Astrocyte of the cerebellum (primary cell): Measurements from ENCODE around the gene CFAP119.

Experiments
- DNase-seq: peaks from one replicate; pipeline ENCODE4 v3.0.0-alpha.2; 2011; ENCODE audit warnings: low read depth
- H3K4me3 ChIP-seq: 2 replicates; pipeline ENCODE4 v1.5.1; 2011; ENCODE audit warnings: mild to moderate bottlenecking, low read depth, low read length, moderate library complexity
- CTCF ChIP-seq: IDR thresholded peaks from 2 replicates; pipeline ENCODE4 v1.5.1; 2012; ENCODE audit warnings: low read length, low read depth, moderate library complexity, mild to moderate bottlenecking; ENCODE audit errors: missing control alignments
- in situ Hi-C: cut with HindIII; loops from 2 replicates; pipeline ENCODE4 v1.10.0; 2017; ENCODE audit warnings: low sequenced_read_pairs

Gene CFAP119

GRCh38 chr16:30731411-30731810 lies 30.5 kb downstream of the CFAP119 start:
- no peak overlapping the region for H3K4me3 ChIP-seq
- TF ChIP-seq CTCF, result no peak
- in situ Hi-C loops, result no loop called here
- DNase-seq, result no peak

DNA sequence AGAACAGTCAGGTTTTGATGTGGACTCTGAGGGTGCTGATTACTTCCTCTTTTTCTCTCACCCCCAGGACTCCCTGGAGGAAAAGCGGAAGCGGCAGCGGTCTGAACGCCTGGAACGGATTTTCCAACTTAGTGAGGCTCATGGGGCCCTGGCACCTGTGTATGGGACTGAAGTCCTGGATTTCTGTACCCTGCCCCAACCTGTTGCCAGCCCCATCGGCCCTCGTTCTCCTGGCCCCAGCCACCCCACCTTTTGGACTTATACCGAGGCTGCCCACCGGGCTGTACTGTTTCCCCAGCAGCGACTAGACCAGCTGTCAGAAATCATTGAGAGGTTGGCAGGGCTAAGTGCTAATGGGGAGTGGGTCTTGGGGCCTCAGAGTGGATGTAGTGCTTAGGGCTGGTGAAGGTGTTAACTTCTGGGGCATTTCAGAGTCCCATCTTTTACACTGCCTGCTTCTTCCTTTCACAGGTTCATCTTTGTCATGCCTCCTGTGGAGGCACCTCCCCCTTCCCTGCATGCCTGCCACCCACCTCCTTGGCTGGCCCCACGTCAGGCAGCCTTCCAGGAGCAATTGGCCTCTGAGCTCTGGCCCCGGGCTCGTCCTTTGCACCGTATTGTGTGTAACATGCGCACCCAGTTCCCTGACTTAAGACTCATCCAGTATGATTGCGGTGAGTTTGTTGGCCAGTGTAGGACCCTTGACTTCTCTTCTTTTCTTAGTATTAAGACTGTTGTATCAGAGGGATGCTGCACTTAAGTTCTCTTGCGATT lies 32.8 kb downstream of the CFAP119 start:
- no peak overlapping the region for H3K4me3 ChIP-seq
- TF ChIP-seq CTCF, result no peak
- in situ Hi-C loops, result no loop called here
- DNase-seq, result no peak

- no peak for DNase-seq
- no peak overlapping the region for H3K4me3 ChIP-seq
- no peak for TF ChIP-seq CTCF
- in situ Hi-C loops, result no loop called here
Observed at GRCh38 chr16:30728321-30728720, 33.5 kb downstream of the CFAP119 start.

DNA sequence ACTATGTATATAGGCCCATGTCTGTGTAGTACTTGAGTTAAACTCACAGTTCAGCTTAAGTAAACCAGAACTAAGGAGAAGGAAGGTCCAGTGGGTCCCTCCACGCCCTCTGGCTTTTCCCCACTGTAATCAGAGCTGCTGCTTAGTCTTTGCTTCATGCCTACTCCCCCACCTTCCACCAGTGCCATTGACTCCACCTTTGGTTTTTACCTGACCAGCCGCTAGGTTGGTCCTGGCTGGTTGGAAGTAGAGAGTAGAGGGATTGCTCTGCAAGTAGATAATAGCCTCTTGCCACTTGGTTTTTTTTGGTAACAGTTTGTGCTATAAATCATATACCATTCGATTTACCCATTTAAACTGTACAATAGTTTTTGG lies 36.5 kb downstream of the CFAP119 start:
- in situ Hi-C loops, result no loop called here

GRCh38 chr16:30724641-30725417 lies 37.0 kb downstream of the CFAP119 start:
- no peak for DNase-seq
- no peak for TF ChIP-seq CTCF
- in situ Hi-C loops, result no loop called here
- H3K4me3 ChIP-seq, result no peak overlapping the region

More for the DNA sequence above, 36.5 kb downstream of the CFAP119 start:
- no peak for DNase-seq
- H3K4me3 ChIP-seq, result no peak overlapping the region
- TF ChIP-seq CTCF, result no peak

- no peak for TF ChIP-seq CTCF
- no peak for DNase-seq
- H3K4me3 ChIP-seq, result no peak overlapping the region
- in situ Hi-C loops, result no loop called here
Observed at GRCh38 chr16:30723725-30724355, 38.0 kb downstream of the CFAP119 start.
